Right lobe of liver (tissue), 6 donors: ENCODE measurements around the gene ZNF576. TPM values are rescaled to one million over a fixed set of nuclear protein-coding genes. Genes with fewer than 3 reads are reported as not detected.

ENCODE experiments used
- ATAC-seq, 4 donors: fragments of 200-7000 bp; cut with Tn5 transposase; one replicate each; pipeline ENCODE4 v1.9.1; 2020; ENCODE audit warnings: mild to moderate bottlenecking in 4 of 4, moderate library complexity in 4 of 4
- DNase-seq, 3 donors: peaks; one replicate each; pipeline ENCODE4 v3.0.0-alpha.2; 2020
- H3K27ac ChIP-seq, 3 donors: fragments of 200-600 bp; one replicate each; pipeline ENCODE4 v1.8.0; 2022
- H3K27me3 ChIP-seq, 2 donors: fragments of 200-600 bp; one replicate each; pipeline ENCODE4 v1.8.0; 2022
- H3K36me3 ChIP-seq, 4 donors: fragments of 200-600 bp; sonication (generic) in 1 of 4; one replicate each; pipeline versions ENCODE4 v1.5.1 to v1.8.0; 2017 to 2022; ENCODE audit warnings: control low read depth in 1 of 4
- H3K4me1 ChIP-seq, 4 donors: fragments of 200-600 bp; sonication (generic) in 1 of 4; one replicate each; pipeline versions ENCODE4 v1.5.1 to v1.8.0; 2017 to 2022; ENCODE audit warnings: control low read depth in 1 of 4
- H3K4me3 ChIP-seq, 3 donors: fragments of 200-600 bp; one replicate each; pipeline ENCODE4 v1.8.0; 2022
- H3K9me3 ChIP-seq, 4 donors: fragments of 200-600 bp; sonication (generic) in 1 of 4; one replicate each; pipeline versions ENCODE4 v1.5.1 to v1.8.0; 2017 to 2022; ENCODE audit warnings: control low read depth in 1 of 4
- POLR2A ChIP-seq: fragments of 450-650 bp; IDR thresholded peaks from one replicate; pipeline ENCODE4 v1.6.1; 2017; ENCODE audit warnings: antibody characterized with exemption, mild to moderate bottlenecking
- WGBS: methylation state at CpG from one replicate; pipeline ENCODE4 v1.1.6; 2018; ENCODE audit warnings: low coverage, low lambda C conversion rate; ENCODE audit not compliant: insufficient coverage; ENCODE audit errors: missing lambda C conversion rate; 5-methylcytosine and 5-hydroxymethylcytosine counted together
- intact Hi-C, 2 donors: fragments of 100-400 bp; cut with DNase I; formaldehyde crosslinking; loops; one replicate each; pipeline versions ENCODE4 v1.11.2 to v1.14.1; 2022
- total RNA-seq, 6 experiments: library from RNA; depleted of rRNA in 2 of 6; stranded (reverse); fragments of >200 nt in 2 of 6; fragmentation: NEBNext Ultra II Directional in 3 of 6; extraction: Animal tissue kit (Norgen Biotek cat#: 25700) in 3 of 6; gene quantifications; one replicate each; pipeline versions ENCODE4 v1.1.0 to v1.2.4, GENCODE V29; 2016 to 2023
- TF ChIP-seq, protein P1 (sequence below), 4 donors: fragments of 200-600 bp in 3 of 4; fragments of 450-650 bp in 1 of 4; IDR thresholded peaks; one replicate each; pipeline versions ENCODE4 v1.5.1 to v1.8.0; 2016 to 2022; ENCODE audit warnings: antibody characterized with exemption in 4 of 4, mild to moderate bottlenecking in 2 of 4
- donor health status: DM: no; HTN: yes; CAD: no.
- donor health status: DM: no; HTN: no; CAD: no.
- donor health status: DM: no; HTN: no; CAD: no.
- donor health status: DM: no; HTN: yes; CAD: no.
- donor health status: DM: no; HTN: yes; CAD: no.

ZNF576 gene
- total RNA-seq, 6 experiments from 2014 or later = 7.7 to 15.8 (median 10.3) TPM

DNA sequence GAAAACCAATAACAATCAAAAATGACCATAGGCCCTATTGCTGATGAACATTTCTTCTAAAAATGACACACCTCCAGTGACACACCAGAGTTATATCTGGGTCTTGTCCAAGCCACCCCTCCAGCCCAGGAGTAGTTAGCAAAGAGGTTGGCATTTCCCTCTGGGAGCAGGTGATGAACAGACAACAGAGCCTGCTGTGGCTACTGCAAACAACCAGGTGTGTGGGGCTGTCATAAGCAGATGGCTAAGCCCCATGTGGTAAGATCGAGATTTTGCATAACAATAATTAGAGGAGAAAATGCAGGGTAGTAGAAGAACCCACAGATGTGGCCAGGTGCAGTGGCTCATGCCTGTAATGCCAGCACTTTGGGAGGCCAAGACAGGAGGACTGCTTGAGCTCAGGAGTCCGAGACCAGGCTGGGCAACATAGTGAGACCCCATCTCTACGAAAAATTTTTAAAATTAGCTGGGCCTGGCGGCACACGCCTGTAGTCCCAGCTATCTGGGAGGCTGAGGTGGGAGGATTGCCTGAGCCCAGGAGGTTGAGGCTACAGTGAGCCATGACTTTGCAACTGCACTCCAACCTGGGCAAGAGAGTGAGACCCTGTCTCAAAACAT, 26.1 kb upstream of the ZNF576 start:
- Histone ChIP-seq H3K27ac (no peak overlapping the region), H3K27me3 (no peaks in the 10 kb centered on the region), H3K4me1 (peaks cover 0 to 7% (median 2%) of the 10 kb centered on the region in 4 donors), H3K4me3 (no peak overlapping the region), H3K36me3 (no peaks in the 10 kb centered on the region), H3K9me3 (no peaks in the 10 kb centered on the region)
- intact Hi-C loops = no loop called here
- no peak for DNase-seq
- no peak for ATAC-seq
- TF ChIP-seq POLR2A = no peak
- TF ChIP-seq, protein P1, sequence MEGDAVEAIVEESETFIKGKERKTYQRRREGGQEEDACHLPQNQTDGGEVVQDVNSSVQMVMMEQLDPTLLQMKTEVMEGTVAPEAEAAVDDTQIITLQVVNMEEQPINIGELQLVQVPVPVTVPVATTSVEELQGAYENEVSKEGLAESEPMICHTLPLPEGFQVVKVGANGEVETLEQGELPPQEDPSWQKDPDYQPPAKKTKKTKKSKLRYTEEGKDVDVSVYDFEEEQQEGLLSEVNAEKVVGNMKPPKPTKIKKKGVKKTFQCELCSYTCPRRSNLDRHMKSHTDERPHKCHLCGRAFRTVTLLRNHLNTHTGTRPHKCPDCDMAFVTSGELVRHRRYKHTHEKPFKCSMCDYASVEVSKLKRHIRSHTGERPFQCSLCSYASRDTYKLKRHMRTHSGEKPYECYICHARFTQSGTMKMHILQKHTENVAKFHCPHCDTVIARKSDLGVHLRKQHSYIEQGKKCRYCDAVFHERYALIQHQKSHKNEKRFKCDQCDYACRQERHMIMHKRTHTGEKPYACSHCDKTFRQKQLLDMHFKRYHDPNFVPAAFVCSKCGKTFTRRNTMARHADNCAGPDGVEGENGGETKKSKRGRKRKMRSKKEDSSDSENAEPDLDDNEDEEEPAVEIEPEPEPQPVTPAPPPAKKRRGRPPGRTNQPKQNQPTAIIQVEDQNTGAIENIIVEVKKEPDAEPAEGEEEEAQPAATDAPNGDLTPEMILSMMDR (IDR thresholded peaks at IDR 0.05) = no peak
- 50% methylated on average over 2 of the region's 5 CpGs for WGBS

DNA sequence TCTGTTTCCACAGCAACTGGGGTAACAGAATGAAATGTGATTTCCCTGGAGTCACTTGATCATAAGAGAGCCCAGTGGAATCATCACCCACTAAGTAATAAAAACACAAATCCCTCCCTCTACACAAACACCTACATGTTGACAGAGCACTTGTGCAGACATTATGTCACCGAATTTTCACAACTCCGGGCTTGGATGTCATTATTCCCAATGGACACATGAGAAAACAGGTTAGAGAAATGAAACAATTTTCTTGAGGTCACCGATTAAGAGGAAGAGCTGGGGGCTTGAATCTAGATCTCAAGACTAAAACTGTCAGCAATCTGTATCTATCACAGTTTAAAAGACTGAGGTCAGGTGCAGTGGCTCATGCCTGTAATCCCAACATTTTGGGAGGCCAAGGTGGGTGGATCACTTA, 24.2 kb upstream of the ZNF576 start:
- H3K9me3 ChIP-seq = no peaks in the 10 kb centered on the region
- 84% methylated on average over 3 of the region's 3 CpGs for WGBS
- H3K27ac ChIP-seq = no peak overlapping the region
- no peaks in the 10 kb centered on the region for H3K27me3 ChIP-seq
- intact Hi-C loops = no loop called here
- no peaks in the 10 kb centered on the region for H3K36me3 ChIP-seq
- H3K4me1 ChIP-seq = peaks cover 0 to 7% (median 2%) of the 10 kb centered on the region in 4 donors
- no peak for DNase-seq
- no peak for ATAC-seq
- TF ChIP-seq, protein P1 (IDR thresholded peaks at IDR 0.05) = no peak
- H3K4me3 ChIP-seq = no peak overlapping the region

DNA sequence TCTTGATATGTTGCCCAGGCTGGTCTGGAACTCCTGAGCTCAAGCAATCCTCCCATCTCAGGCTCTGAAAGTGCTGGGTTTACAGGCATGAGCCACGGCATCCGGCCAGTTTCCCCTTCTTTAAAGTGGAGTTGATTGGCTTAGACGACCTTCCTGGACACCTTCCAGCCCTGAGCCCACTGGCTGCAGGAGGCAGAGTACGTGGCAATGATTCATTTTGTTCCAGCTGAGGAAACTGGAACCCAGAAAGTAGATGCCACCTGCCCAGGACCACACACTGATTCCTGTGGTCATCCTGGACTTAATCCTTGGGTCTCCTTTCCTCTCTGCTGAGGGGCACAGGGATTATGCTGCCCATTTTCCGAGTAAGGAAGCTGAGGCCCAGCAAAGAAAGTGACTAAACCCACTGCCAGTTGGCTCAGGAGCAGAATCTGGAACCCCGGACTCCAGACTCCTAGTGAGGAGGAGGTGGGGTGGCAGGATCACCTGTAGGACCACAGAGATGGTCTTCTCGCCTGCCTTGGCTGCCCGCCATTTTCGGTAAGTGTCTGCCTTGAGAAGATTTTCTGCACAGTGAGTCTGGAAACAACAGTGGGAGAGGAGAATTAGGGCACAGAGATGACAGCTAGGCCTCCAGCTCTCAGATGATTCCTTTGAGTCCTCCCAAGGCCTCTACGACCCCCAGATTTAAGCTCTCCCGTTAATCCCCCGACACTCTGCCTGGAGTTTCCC, 21.8 kb upstream of the ZNF576 start:
- DNase-seq (peak in 1 of 3 donors; percentile 56), ATAC-seq (no peak)
- H3K9me3 ChIP-seq = no peaks in the 10 kb centered on the region
- WGBS = 11% methylated on average over 10 of the region's 12 CpGs
- H3K4me1 ChIP-seq = peaks cover 0 to 7% (median 2%) of the 10 kb centered on the region in 4 donors
- TF ChIP-seq, protein P1 (IDR thresholded peaks at IDR 0.05) = no peak
- TF ChIP-seq POLR2A = no peak
- no peaks in the 10 kb centered on the region for H3K27me3 ChIP-seq
- H3K36me3 ChIP-seq = no peaks in the 10 kb centered on the region
- peak overlapping the region; percentile 66 to 77 (median 69) for H3K4me3 ChIP-seq
- intact Hi-C loops = no loop called here
- peak overlapping the region; percentile 37 to 66 (median 60) for H3K27ac ChIP-seq

DNA sequence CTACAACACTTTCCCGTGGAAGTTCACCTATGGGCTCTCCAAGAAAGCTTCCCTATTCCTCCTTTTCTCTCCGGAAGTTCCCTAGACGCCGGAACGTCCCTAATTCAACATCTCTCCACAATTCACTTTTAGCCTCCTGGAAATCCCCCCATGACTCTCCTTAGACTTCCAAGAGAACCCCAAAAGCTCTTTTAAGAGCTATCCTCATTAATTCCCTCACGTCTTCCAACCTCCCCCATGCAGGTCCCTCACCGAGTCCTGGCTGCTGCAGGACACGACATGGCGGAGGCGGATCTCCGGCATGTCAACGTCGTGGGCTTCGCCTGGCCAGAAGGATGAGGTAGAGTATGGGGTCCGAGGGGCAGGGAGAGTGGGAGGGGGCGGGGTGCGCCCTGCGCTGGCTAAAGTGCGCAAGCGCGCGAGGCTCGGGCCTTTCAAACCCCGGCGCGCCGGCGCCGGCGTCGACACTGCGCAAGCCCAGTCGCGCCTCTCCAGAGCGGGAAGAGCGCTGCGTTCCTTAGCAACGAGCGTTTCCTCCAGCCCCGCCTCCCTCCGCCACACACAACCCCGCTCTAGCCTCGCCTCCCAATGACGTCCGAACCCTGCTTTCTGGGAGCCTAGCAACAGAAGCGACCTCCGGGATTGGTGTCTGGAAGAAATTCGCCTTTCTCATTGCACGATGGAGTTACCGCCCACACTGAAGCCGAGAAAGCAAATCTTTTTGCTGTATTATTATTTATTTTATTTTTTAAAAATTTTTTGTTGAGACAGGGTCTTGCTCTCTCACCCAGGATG, 21.0 kb upstream of the ZNF576 start, which contains the start of the genes PINLYP and XRCC1:
PINLYP (plus strand) TSS at position 646 of the 795 bp plus-strand sequence. CDS start 1,391 bp downstream, outside the sequence.
XRCC1 (minus strand) TSS at position 372 of the 795 bp plus-strand sequence; CDS start at position 303, 69 bp downstream.
- no peaks in the 10 kb centered on the region for H3K27me3 ChIP-seq
- peak; percentile 98 to 99 (median 98) for DNase-seq
- WGBS = under 1% methylated on average over 43 of the region's 51 CpGs
- intact Hi-C loops = no loop called here
- peak; percentile 99 to 100 (median 99) for ATAC-seq
- no peaks in the 10 kb centered on the region for H3K9me3 ChIP-seq
- H3K4me1 ChIP-seq = peaks cover 0 to 7% (median 2%) of the 10 kb centered on the region in 4 donors
- H3K27ac ChIP-seq = peak within 1 kb of the TSS; percentile 37 to 66 (median 60)
- peak within 1 kb of the TSS; percentile 66 to 77 (median 69) for H3K4me3 ChIP-seq
- TF ChIP-seq, protein P1 (IDR thresholded peaks at IDR 0.05) = no peak
- peak; percentile 37 for TF ChIP-seq POLR2A
- H3K36me3 ChIP-seq = no peaks in the 10 kb centered on the region
